ENCODE data around the gene RHOB.
A peak's percentile ranks its signal among the peaks of the same experiment; 100 is the strongest.
"Not testable (repeated sequence)": the region's sequence is repeated elsewhere in the genome, so short reads cannot be mapped to it uniquely, and the experiment has no call there.

Gene RHOB

DNA sequence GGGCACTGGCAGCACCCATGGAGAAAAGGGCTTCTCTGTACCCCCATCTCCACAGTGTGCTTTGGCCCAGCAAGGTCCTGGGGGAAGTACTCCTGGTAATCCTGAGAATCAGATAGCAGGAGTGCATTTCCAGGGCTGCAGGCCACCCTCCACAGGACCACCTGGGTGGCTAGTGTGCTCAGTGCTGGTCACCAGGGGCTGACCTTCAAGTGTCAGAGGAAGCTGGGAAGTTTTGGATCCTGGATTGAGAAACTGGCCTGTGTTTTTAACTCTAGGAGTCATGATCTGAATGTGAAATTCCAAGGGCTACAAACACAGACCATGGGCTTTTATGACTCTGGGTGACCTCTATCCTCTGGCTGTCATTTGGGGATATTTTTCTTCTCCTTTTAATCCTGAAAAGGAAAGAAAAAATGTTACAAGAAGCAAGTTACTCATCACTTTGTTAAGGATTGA lies 9.3 kb downstream of the RHOB start:
- DNase-seq = no peak

DNA sequence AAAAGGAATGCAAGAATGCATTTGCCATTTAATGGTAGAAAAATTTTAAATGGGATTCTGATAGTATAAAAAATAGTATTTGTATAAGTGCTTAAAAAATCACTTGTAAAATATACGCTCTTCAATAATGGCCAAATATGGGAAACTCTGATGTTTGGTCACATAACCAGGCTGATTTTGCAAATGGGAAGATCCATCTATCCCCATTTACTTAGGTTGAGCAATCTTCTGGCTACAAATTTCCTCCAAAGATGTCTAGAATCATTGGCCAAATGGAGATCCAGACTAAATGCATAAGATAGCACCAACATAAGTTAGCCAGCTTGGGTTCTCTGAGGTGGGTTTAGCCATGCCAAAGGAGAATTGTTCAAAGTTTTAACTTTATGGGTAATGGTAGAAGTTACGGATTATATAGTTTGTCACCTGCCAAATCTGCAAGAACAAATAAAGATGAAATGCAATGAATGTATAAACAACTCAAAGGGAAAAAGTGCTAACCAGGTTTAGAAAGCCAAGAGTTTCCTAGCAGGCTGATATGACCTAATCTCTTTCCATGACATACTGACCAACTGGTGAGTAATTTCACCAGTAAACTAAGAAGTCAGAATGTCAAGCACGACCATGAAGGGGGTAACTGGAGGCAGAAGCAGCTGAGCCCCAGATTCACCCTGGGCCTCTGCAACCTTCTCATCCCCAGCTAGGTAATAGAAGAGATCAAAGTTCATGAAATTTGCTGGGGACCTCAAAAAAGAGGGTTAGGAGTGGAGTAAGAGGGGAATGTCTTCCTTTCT lies 10.0 kb downstream of the RHOB start:
- no peak for DNase-seq

DNA sequence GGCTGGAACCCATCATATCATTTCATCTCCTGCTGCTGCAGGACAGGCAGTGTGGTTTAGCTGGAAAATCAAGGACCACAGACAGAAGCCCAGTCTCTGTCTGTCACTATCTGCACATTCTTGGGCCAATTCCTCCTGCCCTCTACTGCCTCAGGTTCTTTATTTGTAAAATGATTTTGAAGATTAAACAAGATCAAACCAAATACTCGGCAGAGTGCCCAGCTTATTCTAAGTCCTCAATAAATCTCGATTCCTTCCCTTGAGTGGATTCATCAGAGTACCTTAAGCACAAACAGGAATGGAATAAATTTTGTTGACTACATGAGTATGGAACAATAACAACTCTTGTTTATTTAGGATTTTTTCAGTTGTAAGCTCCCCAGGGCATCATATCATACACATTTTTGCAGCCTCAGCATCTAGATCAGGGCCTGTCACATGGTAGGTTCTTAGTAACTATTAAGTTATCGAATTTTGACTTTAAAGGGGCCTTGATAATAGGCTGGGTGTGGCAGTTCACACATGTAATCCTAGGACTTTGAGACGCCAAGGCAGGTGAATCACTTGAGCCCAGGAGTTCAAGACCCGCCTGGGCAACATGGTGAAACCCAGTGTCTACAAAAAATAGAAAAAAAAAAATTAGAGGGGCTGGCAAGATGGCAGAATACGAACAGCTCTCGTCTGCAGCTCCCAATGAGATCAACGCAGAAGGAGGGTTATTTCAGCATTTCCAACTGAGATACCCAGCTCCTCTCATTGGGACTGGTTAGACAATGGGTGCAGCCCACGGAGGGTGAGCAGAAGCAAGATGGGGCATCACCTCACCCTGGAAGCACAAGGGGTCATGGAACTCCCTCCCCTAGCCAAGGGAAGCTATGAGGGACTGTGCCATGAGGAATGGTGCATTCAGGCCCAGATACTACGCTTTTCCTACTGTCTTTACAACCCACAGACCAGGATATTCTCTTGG lies 11.1 kb downstream of the RHOB start:
- no peak for DNase-seq

DNA sequence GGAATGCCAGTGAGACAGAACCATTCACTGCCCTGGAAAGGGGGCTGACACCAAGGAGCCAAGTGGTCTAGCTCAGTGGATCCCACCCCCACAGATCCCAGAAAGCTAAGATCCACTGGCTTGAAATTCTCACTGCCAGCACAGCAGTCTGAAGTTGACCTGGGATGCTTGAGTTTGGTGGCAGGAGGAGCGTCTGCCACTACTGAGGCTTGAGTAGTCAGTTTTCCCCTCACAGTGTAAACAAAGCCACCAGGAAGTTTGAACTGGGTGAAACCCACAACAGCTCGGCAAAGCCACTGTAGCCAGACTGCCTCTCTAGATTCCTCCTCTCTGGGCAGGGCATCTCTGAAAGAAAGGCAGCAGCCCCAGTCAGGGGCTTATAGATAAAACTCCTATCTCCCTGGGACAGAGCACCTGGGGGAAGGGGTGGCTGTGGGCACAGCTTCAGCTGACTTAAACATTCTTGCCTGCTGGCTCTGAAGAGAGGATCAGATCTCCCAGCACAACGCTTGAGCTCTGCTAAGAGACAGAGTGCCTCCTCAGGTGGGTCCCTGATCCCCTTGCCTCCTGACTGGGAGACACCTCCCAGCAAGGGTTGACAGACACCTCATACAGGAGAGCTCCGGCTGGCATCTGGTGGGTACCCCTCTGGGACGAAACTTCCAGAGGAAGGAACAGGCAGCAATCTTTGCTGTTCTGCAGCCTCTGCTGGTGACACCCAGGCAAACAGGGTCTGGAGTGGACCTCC lies 12.0 kb downstream of the RHOB start:
- DNase-seq = not testable (repeated sequence)

DNA sequence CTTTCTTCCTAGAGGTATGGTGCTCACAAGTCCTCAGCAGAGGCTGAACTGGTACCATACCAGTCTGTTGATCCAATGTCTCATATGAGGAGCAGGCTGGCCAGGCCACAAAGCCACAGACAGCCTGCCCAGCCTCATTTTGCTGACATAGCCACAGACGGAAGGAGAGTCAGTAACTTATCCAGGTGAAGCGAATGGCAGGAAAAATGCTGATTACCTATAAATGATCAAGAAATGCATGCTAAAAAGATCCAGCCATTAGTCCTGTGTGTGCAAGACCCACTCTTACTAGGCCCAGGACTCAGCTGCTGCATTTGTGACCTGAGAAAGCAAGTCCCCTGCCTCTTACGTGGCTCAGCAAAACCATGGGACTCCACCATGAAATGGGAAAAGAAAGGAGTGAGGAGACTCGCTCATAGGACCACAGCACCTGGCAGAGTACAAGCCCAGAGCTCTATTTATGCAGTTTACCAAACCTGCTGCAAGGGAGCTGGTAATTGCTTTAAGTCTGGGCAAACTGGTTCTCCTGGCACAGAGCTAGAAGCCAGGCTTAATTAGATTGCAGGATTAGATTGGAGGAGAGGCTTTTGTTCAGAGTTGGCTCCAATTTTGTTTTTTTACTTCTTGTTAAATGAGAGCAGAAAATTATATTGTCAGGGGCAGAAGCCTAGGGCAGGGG lies 19.0 kb downstream of the RHOB start:
- peak; percentile 89 for DNase-seq

DNA sequence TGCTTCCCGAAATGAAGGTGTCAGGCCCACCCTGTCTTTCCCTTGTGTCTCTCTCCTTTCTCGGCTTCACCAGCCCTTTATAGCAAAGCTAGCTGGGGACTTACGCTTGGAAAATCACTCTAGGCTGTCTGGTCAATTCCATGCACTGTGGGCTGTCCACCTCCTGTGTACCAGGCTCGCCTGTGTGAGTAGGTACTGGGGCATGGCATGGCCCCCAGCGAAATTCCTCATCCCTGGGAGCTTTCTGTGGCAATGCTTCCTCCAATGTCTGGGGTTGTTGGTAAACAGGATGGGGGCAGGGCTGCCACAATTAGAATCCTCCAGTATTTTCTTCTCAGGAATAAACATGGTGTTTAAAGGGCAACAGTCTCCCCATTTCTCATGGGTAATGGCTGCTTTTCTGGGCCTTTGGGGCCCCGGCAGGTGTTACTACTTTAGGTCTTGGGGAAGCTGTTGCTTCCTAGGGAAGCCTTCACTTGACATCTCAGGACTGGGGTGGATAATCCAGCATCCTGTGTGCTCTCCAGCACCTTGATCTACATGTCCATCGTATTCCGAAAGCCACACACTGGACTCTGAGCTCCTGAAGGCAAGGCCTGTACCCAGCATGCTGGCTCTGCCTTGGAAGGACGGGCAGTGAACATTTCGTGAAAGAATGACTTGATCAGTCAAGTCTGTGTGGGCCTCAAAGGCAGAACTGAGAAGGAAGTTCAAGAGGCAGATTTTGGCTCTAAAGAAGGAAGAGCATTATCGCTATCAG lies 21.1 kb downstream of the RHOB start:
- DNase-seq = no peak

DNA sequence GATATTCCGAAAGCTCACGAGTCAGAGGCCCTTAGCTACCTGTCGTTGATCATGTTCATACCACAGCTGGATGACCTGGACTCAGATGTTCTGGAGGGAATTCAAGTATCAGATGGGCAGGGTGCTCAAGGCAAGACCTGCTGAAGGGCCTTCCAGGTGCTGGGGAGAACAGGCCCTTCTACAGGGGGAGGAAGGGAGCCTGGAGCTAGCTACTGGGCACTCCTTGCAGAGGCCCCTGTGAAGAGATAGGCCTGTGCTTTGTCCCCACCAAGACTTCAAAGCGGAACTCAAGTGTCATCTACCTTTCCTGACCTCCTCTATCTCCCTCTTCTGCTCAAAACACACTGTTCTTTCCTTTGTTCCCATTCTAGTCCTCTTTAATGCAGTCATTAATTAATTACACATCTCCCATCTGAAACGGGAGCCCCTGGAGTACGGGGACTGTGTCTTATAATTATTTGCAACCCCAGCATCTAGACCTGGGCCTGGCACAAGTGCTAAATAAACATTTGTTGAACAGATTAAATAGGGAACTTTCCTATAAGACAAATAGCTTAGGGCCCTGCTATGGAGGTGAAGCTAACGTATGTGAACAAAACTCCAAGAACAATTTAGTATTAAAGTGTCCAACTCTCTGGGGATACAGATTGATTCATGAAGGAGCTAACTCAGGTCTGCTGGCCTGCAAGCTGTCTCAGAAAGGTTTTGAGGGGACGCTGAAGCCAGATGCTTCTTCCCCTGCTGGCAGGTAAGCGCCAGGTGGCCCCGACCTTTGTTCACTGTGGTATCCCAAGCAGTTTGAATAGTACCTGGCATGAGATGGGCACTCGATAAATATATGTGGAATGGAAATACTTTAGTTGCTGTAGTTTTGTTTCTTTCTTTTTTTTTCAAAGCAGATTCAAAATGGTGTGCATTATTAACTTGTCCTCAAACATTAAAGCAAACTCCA lies 22.0 kb downstream of the RHOB start:
- no peak for DNase-seq

DNA sequence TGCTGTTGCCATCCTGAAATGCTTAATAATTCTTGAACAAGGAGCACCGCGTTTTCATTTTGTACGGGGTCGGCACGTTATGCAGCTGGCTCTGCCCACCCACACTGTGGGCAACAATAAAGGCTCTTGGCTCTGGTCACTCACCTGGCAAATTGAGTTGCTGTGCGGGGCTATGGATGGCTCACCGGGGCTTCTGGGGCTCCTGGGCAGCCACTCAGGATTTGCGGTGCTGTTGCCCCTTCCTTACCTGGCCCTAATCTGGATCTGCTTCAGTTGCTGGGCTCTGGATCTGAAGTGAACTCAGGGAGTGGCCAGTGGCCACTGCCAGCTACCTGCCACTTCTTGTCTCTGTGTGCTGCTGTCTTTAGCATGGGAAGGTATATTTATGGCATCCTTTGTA lies 22.7 kb downstream of the RHOB start:
- no peak for DNase-seq

DNA sequence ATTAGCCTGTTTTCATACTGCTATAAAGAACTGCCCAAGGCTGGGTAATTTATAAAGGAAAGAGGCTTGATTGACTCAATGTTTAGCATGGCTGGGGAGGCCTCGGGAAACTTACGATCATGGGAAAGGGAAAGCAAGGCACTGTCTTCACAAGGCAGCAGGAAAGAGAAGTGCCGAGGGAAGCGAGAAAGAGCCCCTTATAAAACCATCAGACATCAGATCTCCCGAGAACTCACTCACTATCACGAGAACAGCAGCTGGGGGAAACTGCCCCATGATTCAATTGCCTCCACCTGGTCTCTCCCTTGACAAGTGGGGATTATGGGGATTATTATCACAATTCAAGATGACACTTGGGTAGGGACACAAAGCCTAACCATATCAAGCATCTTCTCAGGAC lies 23.3 kb downstream of the RHOB start:
- DNase-seq = no peak

DNA sequence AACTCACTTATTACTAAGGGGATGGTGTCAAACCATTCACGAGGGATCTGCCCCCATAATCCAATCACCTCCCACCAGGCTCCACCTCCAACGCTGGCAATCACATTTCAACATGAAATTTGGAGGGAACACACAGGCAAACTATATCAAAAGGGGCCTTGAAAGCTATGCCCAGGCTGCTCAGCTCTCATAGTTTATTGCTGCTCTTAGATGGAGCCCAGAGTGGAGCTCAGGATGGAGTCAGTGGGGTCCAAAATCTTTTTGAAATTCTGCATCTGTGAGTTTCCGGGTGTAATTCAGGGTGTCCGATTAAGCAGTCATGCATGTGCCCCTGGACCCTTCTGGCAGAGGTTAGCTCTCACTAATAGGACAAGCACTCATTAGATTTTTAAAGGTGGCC lies 24.3 kb downstream of the RHOB start:
- DNase-seq = no peak

DNA sequence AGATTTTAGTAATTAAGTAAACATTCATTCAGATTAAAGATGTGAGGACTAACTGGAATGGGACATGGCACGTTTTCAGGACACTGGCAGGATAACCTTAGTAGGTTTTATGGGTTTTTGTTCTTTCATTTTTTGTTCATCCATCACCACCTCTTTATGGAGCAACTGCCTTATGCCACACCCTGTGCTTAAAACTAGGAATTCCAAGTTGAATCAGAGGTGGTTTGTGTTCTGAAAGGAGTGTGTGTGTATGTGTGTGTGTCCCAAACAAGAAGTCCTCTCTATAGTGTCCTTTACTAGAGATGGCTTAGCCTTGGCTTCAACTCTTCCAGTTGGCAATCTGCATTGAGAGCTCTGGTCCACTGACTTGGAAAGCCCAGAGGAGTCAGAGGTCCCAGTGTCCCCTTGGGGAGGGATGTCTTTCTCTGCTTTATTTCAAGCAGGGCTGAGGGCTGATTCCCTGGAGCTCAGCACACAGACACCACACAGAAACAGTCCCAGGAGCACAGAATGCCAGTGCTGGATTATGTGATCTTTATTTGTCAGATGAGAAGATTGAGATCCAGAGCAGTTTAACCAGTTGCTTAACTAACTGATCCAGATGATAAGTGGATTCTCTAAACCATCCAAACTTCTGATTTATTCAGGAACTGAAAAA lies 25.2 kb downstream of the RHOB start:
- DNase-seq = no peak

DNA sequence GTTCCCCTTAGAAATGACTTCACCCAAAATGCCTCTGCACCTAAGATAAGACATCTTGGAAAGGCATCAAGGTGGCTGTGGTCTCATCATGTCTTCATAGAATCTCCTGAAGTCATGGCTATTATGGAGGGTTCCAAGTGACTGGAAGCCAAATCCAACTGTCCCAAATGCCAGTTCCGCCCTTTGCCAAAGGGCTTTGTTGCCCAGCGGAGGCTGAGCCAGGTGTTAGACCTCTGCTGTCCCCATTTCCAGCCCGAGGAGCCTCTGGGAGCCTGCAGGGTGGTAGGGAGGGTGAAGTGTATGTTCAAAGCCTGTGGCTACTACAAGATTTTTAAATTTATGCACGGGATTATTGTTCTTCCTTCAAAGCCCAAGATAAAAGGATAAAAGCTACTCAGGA lies 25.7 kb downstream of the RHOB start:
- no peak for DNase-seq

DNA sequence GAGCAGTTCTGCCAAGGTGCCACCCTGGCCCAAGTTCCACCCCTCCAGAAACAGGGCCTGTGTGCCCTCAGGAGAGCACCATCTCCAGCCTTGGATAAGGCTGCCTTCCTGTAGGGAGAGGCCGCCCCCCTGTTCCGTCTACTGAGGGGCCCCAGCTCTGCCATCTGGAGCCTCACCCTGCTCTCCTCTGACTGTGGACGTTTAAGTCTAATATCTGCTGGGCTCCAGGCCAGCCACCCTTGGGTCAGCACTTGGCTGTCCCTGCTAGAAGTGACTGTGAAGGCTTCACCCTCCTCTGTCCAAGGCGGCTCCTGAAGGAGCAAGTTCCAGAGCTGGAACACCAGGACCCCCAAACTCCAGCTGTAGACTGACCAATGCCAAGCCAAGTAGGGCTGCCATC lies 26.3 kb downstream of the RHOB start:
- no peak for DNase-seq

DNA sequence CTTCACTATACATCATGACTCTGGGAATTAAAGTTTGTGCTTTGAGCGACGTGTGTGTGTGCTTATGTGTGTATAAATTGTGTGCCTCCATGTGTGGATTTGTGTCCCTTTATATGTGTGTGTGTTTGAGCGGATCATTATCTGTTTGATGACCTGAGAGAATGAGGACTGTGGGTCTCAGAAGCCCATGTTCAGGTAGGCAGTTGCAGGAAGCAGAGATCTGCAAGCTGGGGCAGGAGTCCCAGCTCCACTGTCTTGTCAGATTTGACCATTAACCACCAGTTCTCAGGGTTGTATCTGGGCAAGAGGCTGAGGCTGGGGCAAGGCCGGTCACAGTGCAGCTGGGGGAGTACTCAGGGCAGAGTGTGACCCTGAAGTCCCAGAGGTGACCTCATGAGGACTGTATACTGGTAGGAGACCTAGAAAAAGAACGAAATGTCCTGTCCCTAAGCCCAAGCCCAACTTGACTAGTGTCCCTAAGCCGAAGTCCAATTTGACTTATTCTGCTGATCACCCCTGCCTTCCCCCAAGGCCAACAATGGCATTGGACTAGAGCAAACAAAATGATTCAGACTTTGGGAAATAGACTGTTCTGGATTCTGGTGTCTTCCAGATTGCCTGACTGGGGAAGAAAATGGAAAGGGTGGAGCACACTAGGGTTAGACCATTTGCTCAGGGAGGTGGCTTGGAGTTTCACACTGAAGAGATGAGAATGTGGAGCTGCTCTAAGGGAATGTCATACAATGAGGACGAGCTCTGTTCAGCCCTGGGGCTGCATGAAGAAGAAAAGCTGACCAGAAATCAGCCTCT lies 28.1 kb downstream of the RHOB start:
- DNase-seq = no peak

DNA sequence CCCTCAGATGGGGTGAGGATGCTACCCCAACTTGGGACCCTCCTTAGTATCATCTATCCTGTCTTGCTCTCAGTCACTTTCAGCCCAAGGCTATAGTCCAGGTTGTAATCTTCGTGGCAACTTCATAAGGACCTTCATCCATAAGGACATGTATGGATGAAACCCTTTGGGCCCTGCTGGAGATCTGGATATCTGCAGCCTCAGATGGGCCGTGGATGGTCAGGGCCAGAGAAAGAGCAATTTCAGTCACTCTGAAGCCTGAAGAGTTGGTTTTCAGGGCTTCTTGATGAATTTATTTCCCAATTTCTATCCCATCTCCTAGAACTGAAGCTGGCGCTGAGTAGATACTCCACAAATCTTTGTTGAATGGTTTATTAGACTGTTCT lies 28.7 kb downstream of the RHOB start:
- DNase-seq = no peak

DNA sequence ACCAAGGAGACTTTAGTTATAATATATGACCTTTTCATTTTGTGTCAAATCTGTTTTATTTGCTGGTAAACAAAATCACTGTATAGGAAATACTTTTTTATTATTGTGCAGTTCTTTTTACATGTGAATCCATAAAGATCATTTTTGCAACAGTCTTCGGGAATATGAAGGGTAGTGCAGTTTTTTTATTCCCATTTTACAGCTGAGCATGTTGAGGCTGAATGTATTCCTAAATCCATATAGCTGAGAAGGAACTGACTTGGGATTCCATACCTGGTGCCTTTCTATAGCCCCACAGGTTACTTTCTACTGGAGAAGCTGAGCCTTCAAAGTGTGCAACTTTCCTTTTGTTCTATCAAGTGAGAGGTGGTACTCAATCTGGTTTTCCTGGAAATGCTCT lies 29.6 kb downstream of the RHOB start:
- no peak for DNase-seq

DNA sequence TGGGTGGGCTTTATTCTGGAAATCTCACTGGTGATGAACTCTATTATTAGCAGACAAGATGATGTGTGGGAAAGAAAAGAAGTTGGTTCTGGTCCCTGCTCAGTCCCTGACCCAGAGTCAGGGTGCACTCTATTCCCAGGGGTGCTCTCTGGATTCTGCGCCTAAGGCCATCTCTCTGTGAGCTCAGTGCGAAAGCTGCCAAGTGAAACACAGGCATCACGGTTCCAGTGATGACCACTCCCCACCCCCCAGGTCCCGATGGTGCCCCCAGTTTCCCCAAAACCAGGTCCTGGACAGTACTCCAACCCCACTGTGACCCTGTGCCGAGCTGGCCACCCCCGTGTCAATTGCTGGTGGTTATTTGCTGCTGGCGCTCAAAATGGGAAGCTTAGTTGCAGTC lies 30.1 kb downstream of the RHOB start:
- no peak for DNase-seq

DNA sequence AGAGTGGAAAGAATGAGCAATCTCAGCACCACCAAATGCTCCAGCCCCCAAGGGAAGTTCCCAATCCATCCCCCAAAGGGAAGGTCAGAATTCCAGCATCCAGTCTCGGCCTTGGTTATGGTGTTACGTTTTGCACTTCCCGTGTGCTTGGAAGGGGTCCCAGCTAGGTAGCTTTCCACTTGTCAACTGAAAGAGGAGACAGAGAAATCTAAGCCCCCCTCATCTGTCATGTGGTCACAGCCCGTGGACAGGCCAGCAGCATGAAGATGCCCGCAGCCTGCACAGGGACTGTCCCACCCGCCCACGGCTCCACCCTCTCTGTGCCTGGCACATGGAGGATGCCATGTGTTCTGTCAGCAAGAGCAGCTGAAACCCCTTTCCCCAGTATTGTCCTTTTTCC lies 32.1 kb downstream of the RHOB start:
- no peak for DNase-seq

DNA sequence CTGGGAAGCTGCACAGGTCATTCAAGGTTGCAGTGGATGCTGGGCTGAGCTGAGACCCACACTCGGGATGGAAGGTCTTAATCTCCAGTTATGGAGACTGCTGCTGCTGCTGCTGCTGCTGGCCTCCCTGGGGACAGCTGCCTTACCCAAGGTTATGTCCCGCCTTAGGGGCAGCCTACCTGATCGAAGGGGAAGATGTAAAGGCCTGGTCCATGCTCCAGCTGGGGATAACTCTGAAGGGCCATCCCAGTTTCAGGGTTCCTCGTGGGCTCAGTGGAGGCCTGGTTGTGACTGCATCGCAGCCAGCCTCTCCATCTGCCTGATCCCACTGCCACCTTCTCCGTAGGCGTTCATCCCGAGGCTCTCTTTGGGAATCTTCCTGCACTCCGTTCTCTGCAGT lies 33.0 kb downstream of the RHOB start:
- no peak for DNase-seq

Data from DMS79 (cell line).